Activated CD4-positive, CD25-positive, alpha-beta regulatory T cell treated with anti-CD3 and anti-CD28 coated beads, Interleukin-2, amount 50 U/mL, for 24 hours (primary cell): ENCODE data around the gene SEPTIN8.

Experiments
- ATAC-seq, 2 donors: fragments of 150-1000 bp; cut with Tn5 transposase; one replicate each; pipeline ENCODE4 v1.10.0; 2021; ENCODE audit warnings: mild to moderate bottlenecking in 1 of 2, moderate library complexity in 1 of 2

SEPTIN8 gene

GRCh38 chr5:132781029-132781428 is 4.0 kb upstream of the SEPTIN8 start:
- ATAC-seq: no peak

- ATAC-seq: no peak
Observed at GRCh38 chr5:132780577-132780976, 3.5 kb upstream of the SEPTIN8 start.

GRCh38 chr5:132779961-132780360 is 2.9 kb upstream of the SEPTIN8 start:
- ATAC-seq: no peak

- ATAC-seq: no peak
Observed at GRCh38 chr5:132778856-132779255, 1.8 kb upstream of the SEPTIN8 start.

- ATAC-seq: no peak
Observed at GRCh38 chr5:132778129-132778528, 1.1 kb upstream of the SEPTIN8 start.

- no peak for ATAC-seq
Observed at GRCh38 chr5:132776938-132777208, 166 bp downstream of the SEPTIN8 start.

- ATAC-seq: peak in 1 of 2 donors; percentile 9
Observed at GRCh38 chr5:132776131-132776937, 705 bp downstream of the SEPTIN8 start.

- no peak for ATAC-seq
Observed at GRCh38 chr5:132775476-132775961, 1.5 kb downstream of the SEPTIN8 start.

GRCh38 chr5:132774896-132775295 is 2.1 kb downstream of the SEPTIN8 start:
- no peak for ATAC-seq

GRCh38 chr5:132774406-132774805 is 2.6 kb downstream of the SEPTIN8 start:
- ATAC-seq: no peak

GRCh38 chr5:132773601-132774355 is 3.3 kb downstream of the SEPTIN8 start:
- no peak for ATAC-seq

- ATAC-seq: no peak
Observed at GRCh38 chr5:132773114-132773513, 3.9 kb downstream of the SEPTIN8 start.

- ATAC-seq: no peak
Observed at GRCh38 chr5:132772291-132773070, 4.6 kb downstream of the SEPTIN8 start.

GRCh38 chr5:132771503-132771998 is 5.5 kb downstream of the SEPTIN8 start:
- ATAC-seq: no peak

- no peak for ATAC-seq
Observed at GRCh38 chr5:132770476-132771159, 6.4 kb downstream of the SEPTIN8 start.

GRCh38 chr5:132768485-132768868 is 8.6 kb downstream of the SEPTIN8 start:
- no peak for ATAC-seq

GRCh38 chr5:132767150-132767549 is 9.9 kb downstream of the SEPTIN8 start:
- ATAC-seq: no peak

- no peak for ATAC-seq
Observed at GRCh38 chr5:132766806-132767055, 10.3 kb downstream of the SEPTIN8 start.

GRCh38 chr5:132766020-132766805 is 10.8 kb downstream of the SEPTIN8 start:
- no peak for ATAC-seq

GRCh38 chr5:132765311-132766019 is 11.6 kb downstream of the SEPTIN8 start:
- no peak for ATAC-seq

GRCh38 chr5:132764671-132765238 is 12.3 kb downstream of the SEPTIN8 start:
- ATAC-seq: no peak
